Activated CD8-positive, alpha-beta T cell treated with anti-CD3 and anti-CD28 coated beads for 36 hours (primary cell): Measurements from ENCODE around the gene NTNG1. TPM values are rescaled to one million over a fixed set of nuclear protein-coding genes. Genes with fewer than 3 reads are reported as not detected.

Experiments used
- ATAC-seq: fragments of 200-7000 bp; cut with Tn5 transposase; one replicate; pipeline ENCODE4 v1.10.0; 2021; ENCODE audit warnings: mild to moderate bottlenecking, moderate library complexity
- CTCF ChIA-PET: fragments of 350-600 bp; sonication (Branson Sonifier 250); formaldehyde crosslinking; loops from one replicate; lab custom pipeline; 2021; ENCODE audit warnings: antibody characterized with exemption; lab: Charles Lee
- POLR2A ChIA-PET: fragments of 350-600 bp; sonication (Branson Sonifier 250); formaldehyde crosslinking; loops from one replicate; lab custom pipeline; 2021; ENCODE audit warnings: antibody characterized with exemption; lab: Charles Lee
- DNase-seq: peaks from one replicate; pipeline ENCODE4 v3.0.0-alpha.2; 2020
- H3K27ac Mint-ChIP-seq: one replicate; pipeline ENCODE4 v1.8.0; 2021; ENCODE audit warnings: mild to moderate bottlenecking, mixed read lengths
- H3K27me3 Mint-ChIP-seq: one replicate; pipeline ENCODE4 v1.8.0; 2021; ENCODE audit warnings: mixed read lengths
- H3K36me3 Mint-ChIP-seq: one replicate; pipeline ENCODE4 v1.8.0; 2021; ENCODE audit warnings: low read depth, mixed read lengths
- H3K4me1 Mint-ChIP-seq: one replicate; pipeline ENCODE4 v1.8.0; 2021; ENCODE audit warnings: low read depth, mixed read lengths
- H3K4me3 Mint-ChIP-seq: one replicate; pipeline ENCODE4 v1.8.0; 2021; ENCODE audit warnings: mild to moderate bottlenecking, moderate library complexity, mixed read lengths
- H3K9me3 Mint-ChIP-seq: one replicate; pipeline ENCODE4 v1.8.0; 2021; ENCODE audit warnings: mixed read lengths
- CTCF ChIP-seq: fragments of 200-600 bp; IDR thresholded peaks from one replicate; pipeline ENCODE4 v1.8.0; 2022; ENCODE audit warnings: antibody characterized with exemption, mild to moderate bottlenecking
- intact Hi-C: fragments of 100-400 bp; cut with micrococcal nuclease; formaldehyde crosslinking; loops from one replicate; pipeline ENCODE4 v1.10.0; 2022
- total RNA-seq, 2 experiments: library from RNA; stranded (reverse); gene quantifications; one replicate each; pipeline ENCODE4 v1.2.3, GENCODE V29; 2021

The NTNG1 gene
- total RNA-seq, 2 experiments from 2014 or later: 0.96 to 1.0 TPM

DNA sequence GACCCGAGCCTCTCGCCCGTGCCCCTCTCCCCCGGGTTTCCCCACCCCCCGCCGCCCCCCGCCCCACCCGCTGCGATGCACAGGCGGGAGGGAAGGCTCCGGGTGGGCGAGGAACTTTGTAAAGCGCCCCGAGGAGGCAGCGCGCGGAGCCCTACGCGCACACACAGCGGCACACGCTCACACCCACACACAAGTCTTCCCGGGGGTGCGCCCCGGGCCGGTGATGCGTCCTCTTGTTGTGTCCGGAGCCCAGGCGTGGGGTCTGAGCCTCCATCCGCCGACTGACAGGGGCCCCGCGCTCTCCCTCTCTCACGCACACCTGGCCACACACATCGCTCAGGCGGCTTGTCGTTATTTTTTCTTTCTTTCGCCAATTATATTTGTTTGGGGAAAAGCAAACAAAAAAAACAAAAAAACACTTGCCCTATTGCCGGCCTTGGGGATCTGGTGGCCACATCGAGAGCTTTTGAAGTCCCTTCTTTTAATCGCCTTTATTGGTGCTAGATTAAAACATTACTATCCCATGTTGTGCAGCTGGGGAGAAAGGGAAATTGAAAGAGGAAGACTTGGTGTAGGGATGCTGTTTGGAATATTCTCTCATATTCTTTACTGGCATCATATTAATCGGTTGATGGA lies 770 bp downstream of the NTNG1 start:
- peaks cover 38% of the 10 kb centered on the region for H3K27me3 Mint-ChIP-seq

GRCh38 chr1:107142140-107142542 lies 1.3 kb downstream of the NTNG1 start:
- Mint-ChIP-seq H3K27ac (no peak overlapping the region), H3K4me3 (peak overlapping the region; percentile 77), H3K27me3 (peaks cover 38% of the 10 kb centered on the region), H3K4me1 (peaks cover 23% of the 10 kb centered on the region), H3K36me3 (no peaks in the 10 kb centered on the region), H3K9me3 (no peaks in the 10 kb centered on the region)
- peak; percentile 91 for TF ChIP-seq CTCF
- DNase-seq: no peak
- ChIA-PET CTCF (interaction anchor here (0.6 to 1.5 kb wide), 11 partner anchors 11 to 572 kb away, joined by 3 to 5 read pairs (median 3); no protein-coding TSS in a partner anchor), POLR2A (no interaction called here)
- ATAC-seq: no peak
- intact Hi-C loops: loop anchor here (5.0 kb wide), 1 partner anchor 85 kb away; the partner anchor contains the start of gene PRMT6

More for the DNA sequence above, 770 bp downstream of the NTNG1 start:
- no peak overlapping the region for H3K27ac Mint-ChIP-seq
- ATAC-seq (peak; percentile 52), DNase-seq (peak; percentile 50)
- CTCF ChIA-PET: interaction anchor here (0.6 to 1.5 kb wide), 10 partner anchors 8 to 572 kb away, joined by 3 to 5 read pairs (median 3); no protein-coding TSS in a partner anchor
- TF ChIP-seq CTCF: no peak
- intact Hi-C loops: loop anchor here (5.0 kb wide), 1 partner anchor 84 kb away; the partner anchor contains the start of gene PRMT6
- no peaks in the 10 kb centered on the region for H3K9me3 Mint-ChIP-seq
- peak overlapping the region; percentile 77 for H3K4me3 Mint-ChIP-seq
- H3K36me3 Mint-ChIP-seq: no peaks in the 10 kb centered on the region
- POLR2A ChIA-PET: no interaction called here
- peaks cover 23% of the 10 kb centered on the region for H3K4me1 Mint-ChIP-seq

- Mint-ChIP-seq H3K4me1 (peaks cover 23% of the 10 kb centered on the region), H3K27ac (no peak overlapping the region), H3K36me3 (no peaks in the 10 kb centered on the region), H3K4me3 (no peak overlapping the region), H3K27me3 (peaks cover 40% of the 10 kb centered on the region), H3K9me3 (no peaks in the 10 kb centered on the region)
- ATAC-seq (no peak), DNase-seq (no peak)
- intact Hi-C loops: loop anchor here (5.0 kb wide), 1 partner anchor 85 kb away; the partner anchor contains the start of gene PRMT6
- TF ChIP-seq CTCF: no peak
- ChIA-PET CTCF (interaction anchor here (0.6 to 1.5 kb wide), 8 partner anchors 11 to 386 kb away, joined by 3 to 5 read pairs (median 4); no protein-coding TSS in a partner anchor), POLR2A (no interaction called here)
Observed at GRCh38 chr1:107142666-107143065, 1.8 kb downstream of the NTNG1 start.

DNA sequence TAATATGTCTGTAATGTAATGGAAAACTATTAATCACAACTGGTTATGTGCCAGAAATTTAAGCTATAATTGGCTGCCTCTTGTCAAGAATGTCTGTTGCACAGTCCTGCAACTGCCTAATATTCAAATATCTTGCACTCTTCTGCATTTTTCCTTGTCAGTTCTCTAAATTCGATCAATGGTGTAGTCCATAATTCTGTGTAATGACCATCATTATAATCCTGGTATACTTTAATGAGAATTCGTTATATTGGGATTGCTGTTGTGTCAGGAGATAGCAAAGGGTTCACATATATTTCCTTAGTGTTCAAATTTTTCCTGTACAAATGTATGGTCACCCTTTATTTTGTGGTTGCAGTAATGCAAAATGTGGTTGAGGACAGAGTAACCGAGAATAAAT lies 4.8 kb downstream of the NTNG1 start:
- intact Hi-C loops: no loop called here
- peaks cover 5% of the 10 kb centered on the region for H3K4me1 Mint-ChIP-seq
- no peak overlapping the region for H3K27ac Mint-ChIP-seq
- H3K4me3 Mint-ChIP-seq: no peak overlapping the region
- H3K9me3 Mint-ChIP-seq: no peaks in the 10 kb centered on the region
- ChIA-PET CTCF (interaction anchor here (1.1 kb wide), 1 partner anchor 98 kb away, joined by 4 read pairs; no protein-coding TSS in a partner anchor), POLR2A (no interaction called here)
- ATAC-seq: no peak
- peaks cover 35% of the 10 kb centered on the region for H3K27me3 Mint-ChIP-seq
- DNase-seq: no peak
- no peak for TF ChIP-seq CTCF
- H3K36me3 Mint-ChIP-seq: no peaks in the 10 kb centered on the region

GRCh38 chr1:107147843-107148242 lies 7.0 kb downstream of the NTNG1 start:
- peaks cover 25% of the 10 kb centered on the region for H3K27me3 Mint-ChIP-seq
- TF ChIP-seq CTCF: no peak
- H3K27ac Mint-ChIP-seq: no peak overlapping the region
- no peaks in the 10 kb centered on the region for H3K36me3 Mint-ChIP-seq
- intact Hi-C loops: no loop called here
- ATAC-seq: no peak
- ChIA-PET POLR2A (no interaction called here), CTCF (no interaction called here)
- H3K4me1 Mint-ChIP-seq: no peaks in the 10 kb centered on the region
- no peaks in the 10 kb centered on the region for H3K9me3 Mint-ChIP-seq
- DNase-seq: no peak
- no peak overlapping the region for H3K4me3 Mint-ChIP-seq
